Naive thymus-derived CD4-positive, alpha-beta T cell (primary cell): ENCODE results near the gene IQGAP2. TPM values are rescaled to one million over a fixed set of nuclear protein-coding genes. Genes with fewer than 3 reads are reported as not detected.
A peak's percentile ranks its signal among the peaks of the same experiment; 100 is the strongest.

Experiments used
- ATAC-seq: fragments of 150-1000 bp; cut with Tn5 transposase; 2 replicates; pipeline ENCODE4 v1.10.0; 2021; ENCODE audit warnings: mild to moderate bottlenecking, moderate library complexity
- CTCF ChIA-PET: fragments of 350-600 bp; sonication (Branson Sonifier 250); formaldehyde crosslinking; loops from one replicate; lab custom pipeline; 2021; ENCODE audit warnings: antibody characterized with exemption; lab: Charles Lee
- POLR2A ChIA-PET: fragments of 350-600 bp; sonication (Branson Sonifier 250); formaldehyde crosslinking; loops from one replicate; lab custom pipeline; 2021; ENCODE audit warnings: antibody characterized with exemption, inconsistent platforms; lab: Charles Lee
- DNase-seq, 9 donors: peaks; one replicate each; pipeline versions ENCODE4 v3.0.0 to v3.0.0-alpha.2; 2020 to 2022; ENCODE audit warnings: mixed read lengths in 1 of 9
- H3K27ac ChIP-seq: one replicate; pipeline ENCODE4 v1.7.0; 2013; ENCODE audit warnings: mild to moderate bottlenecking, low read depth, low read length, moderate library complexity
- H3K27me3 ChIP-seq, 2 donors: one replicate each; pipeline ENCODE4 v1.7.0; 2013; ENCODE audit warnings: low read length in 2 of 2, mild to moderate bottlenecking in 2 of 2, moderate library complexity in 2 of 2; ENCODE audit not compliant: control insufficient read depth in 2 of 2, insufficient read depth in 2 of 2
- H3K36me3 ChIP-seq, 3 experiments: 1 replicate in 2 of 3; 2 replicates in 1 of 3; pipeline ENCODE4 v1.7.0; 2013; ENCODE audit warnings: low read length in 3 of 3, mild to moderate bottlenecking in 3 of 3, moderate library complexity in 1 of 3; ENCODE audit not compliant: insufficient read depth in 3 of 3, control insufficient read depth in 2 of 3
- H3K4me1 ChIP-seq, 2 donors: one replicate each; pipeline ENCODE4 v1.7.0; 2013; ENCODE audit warnings: low read length in 2 of 2, mild to moderate bottlenecking in 2 of 2, moderate library complexity in 1 of 2; ENCODE audit not compliant: control insufficient read depth in 2 of 2, insufficient read depth in 2 of 2
- H3K4me3 ChIP-seq: 2 replicates; pipeline ENCODE4 v1.7.0; 2013; ENCODE audit warnings: mild to moderate bottlenecking, low read length
- H3K9me3 ChIP-seq, 3 experiments: 1 replicate in 2 of 3; 2 replicates in 1 of 3; pipeline ENCODE4 v1.7.0; 2013; ENCODE audit warnings: low read length in 3 of 3; ENCODE audit not compliant: control insufficient read depth in 2 of 3
- H3K27ac Mint-ChIP-seq, 9 donors: one replicate each; pipeline ENCODE4 v1.8.0; 2020 to 2022; ENCODE audit warnings: mixed read lengths in 9 of 9, mild to moderate bottlenecking in 8 of 9, moderate library complexity in 5 of 9, inconsistent platforms in 2 of 9
- H3K27me3 Mint-ChIP-seq, 5 donors: one replicate each; pipeline ENCODE4 v1.8.0; 2021 to 2022; ENCODE audit warnings: mixed read lengths in 5 of 5, mild to moderate bottlenecking in 1 of 5
- H3K36me3 Mint-ChIP-seq, 5 donors: one replicate each; pipeline ENCODE4 v1.8.0; 2020 to 2022; ENCODE audit warnings: mixed read lengths in 5 of 5, mild to moderate bottlenecking in 3 of 5, inconsistent platforms in 1 of 5
- H3K4me1 Mint-ChIP-seq, 7 donors: one replicate each; pipeline ENCODE4 v1.8.0; 2020 to 2022; ENCODE audit warnings: mixed read lengths in 7 of 7, mild to moderate bottlenecking in 3 of 7, inconsistent platforms in 1 of 7
- H3K4me3 Mint-ChIP-seq, 10 donors: one replicate each; pipeline ENCODE4 v1.8.0; 2020 to 2022; ENCODE audit warnings: mild to moderate bottlenecking in 10 of 10, mixed read lengths in 10 of 10, moderate library complexity in 6 of 10, inconsistent platforms in 2 of 10
- H3K9me3 Mint-ChIP-seq, 11 donors: one replicate each; pipeline ENCODE4 v1.8.0; 2020 to 2022; ENCODE audit warnings: mixed read lengths in 11 of 11, mild to moderate bottlenecking in 4 of 11, inconsistent platforms in 1 of 11, moderate library complexity in 1 of 11
- intact Hi-C, 2 donors: fragments of 100-400 bp; cut with micrococcal nuclease; formaldehyde crosslinking; loops; one replicate each; pipeline ENCODE4 v1.15.1; 2023
- polyA plus RNA-seq, 2 donors: library from polyadenylated mRNA; unstranded; fragments of 300-500 nt; fragmentation: Illumina TruSeq; gene quantifications; one replicate each; pipeline ENCODE4 v1.2.3, GENCODE V29; 2021
- total RNA-seq, 6 experiments: library from RNA in 5 of 6; stranded (reverse) in 5 of 6; gene quantifications; 1 replicate in 5 of 6; 2 replicates in 1 of 6; pipeline ENCODE4 v1.2.3 and lab custom pipeline; 2021 to 2026

The IQGAP2 gene
- total and polyA plus RNA-seq, 7 experiments from 2014 or later = 19.0 to 114 (median 86.3) TPM

- ChIA-PET POLR2A (no interaction called here), CTCF (no interaction called here)
- Histone ChIP-seq H3K4me1 (no peaks in the 10 kb centered on the region), H3K27me3 (no peaks in the 10 kb centered on the region), H3K27ac (no peak overlapping the region), H3K9me3 (no peaks in the 10 kb centered on the region), H3K36me3 (peaks cover 5 to 19% (median 8%) of the 10 kb centered on the region in 3 experiments), H3K4me3 (no peak overlapping the region)
- DNase-seq (no peak), ATAC-seq (no peak)
- H3K9me3 Mint-ChIP-seq = no peaks in the 10 kb centered on the region
- intact Hi-C loops = no loop called here
- H3K27ac Mint-ChIP-seq = peak overlapping the region in 2 of 9 donors; percentile 0 to 45
- no peaks in the 10 kb centered on the region for H3K27me3 Mint-ChIP-seq
- H3K4me3 Mint-ChIP-seq = no peak overlapping the region
- H3K36me3 Mint-ChIP-seq = peaks cover 17 to 48% (median 39%) of the 10 kb centered on the region in 5 donors
- H3K4me1 Mint-ChIP-seq = peaks cover 7 to 24% (median 20%) of the 10 kb centered on the region in 7 donors
These were observed 158.9 kb downstream of the IQGAP2 start for GRCh38 chr5:76561959-76562358.

- Mint-ChIP-seq H3K9me3 (no peaks in the 10 kb centered on the region), H3K27ac (no peak overlapping the region), H3K4me1 (peaks cover 0 to 22% (median 20%) of the 10 kb centered on the region in 7 donors), H3K27me3 (no peaks in the 10 kb centered on the region), H3K4me3 (no peak overlapping the region), H3K36me3 (peaks cover 14 to 38% (median 32%) of the 10 kb centered on the region in 5 donors)
- H3K27me3 ChIP-seq = no peaks in the 10 kb centered on the region
- H3K4me3 ChIP-seq = no peak overlapping the region
- peak; percentile 32 for ATAC-seq
- no peaks in the 10 kb centered on the region for H3K4me1 ChIP-seq
- intact Hi-C loops = no loop called here
- H3K27ac ChIP-seq = no peak overlapping the region
- H3K9me3 ChIP-seq = no peaks in the 10 kb centered on the region
- ChIA-PET CTCF (interaction anchor here (0.6 kb wide), 1 partner anchor 35 kb away, joined by 4 read pairs; no protein-coding TSS in a partner anchor), POLR2A (no interaction called here)
- H3K36me3 ChIP-seq = peaks cover 5 to 21% (median 8%) of the 10 kb centered on the region in 3 experiments
- DNase-seq = no peak
These were observed 161.9 kb downstream of the IQGAP2 start for GRCh38 chr5:76565009-76565408.

- Mint-ChIP-seq H3K9me3 (no peaks in the 10 kb centered on the region), H3K36me3 (peaks cover 9 to 34% (median 24%) of the 10 kb centered on the region in 5 donors), H3K27me3 (no peaks in the 10 kb centered on the region), H3K27ac (no peak overlapping the region), H3K4me3 (no peak overlapping the region), H3K4me1 (peaks cover 4 to 29% (median 14%) of the 10 kb centered on the region in 7 donors)
- ATAC-seq (no peak), DNase-seq (no peak)
- POLR2A ChIA-PET = no interaction called here
- H3K36me3 ChIP-seq = peaks cover under 1 to 15% (median 5%) of the 10 kb centered on the region in 3 experiments
- H3K4me3 ChIP-seq = no peak overlapping the region
- intact Hi-C loops = no loop called here
- H3K27ac ChIP-seq = no peak overlapping the region
- H3K4me1 ChIP-seq = no peaks in the 10 kb centered on the region
- H3K9me3 ChIP-seq = no peaks in the 10 kb centered on the region
- CTCF ChIA-PET = no interaction called here
- no peaks in the 10 kb centered on the region for H3K27me3 ChIP-seq
These were observed 167.1 kb downstream of the IQGAP2 start for GRCh38 chr5:76570153-76570552.

GRCh38 chr5:76571559-76571958, 168.5 kb downstream of the IQGAP2 start:
- ATAC-seq (peak; percentile 44), DNase-seq (peak in 1 of 9 donors; percentile 4)
- Histone ChIP-seq H3K9me3 (no peaks in the 10 kb centered on the region), H3K27me3 (no peaks in the 10 kb centered on the region), H3K27ac (no peak overlapping the region), H3K36me3 (peaks cover 0 to 9% (median 3%) of the 10 kb centered on the region in 3 experiments), H3K4me1 (no peaks in the 10 kb centered on the region), H3K4me3 (no peak overlapping the region)
- Mint-ChIP-seq H3K4me3 (no peak overlapping the region), H3K4me1 (peaks cover 4 to 25% (median 8%) of the 10 kb centered on the region in 7 donors), H3K9me3 (no peaks in the 10 kb centered on the region), H3K36me3 (peaks cover 6 to 28% (median 15%) of the 10 kb centered on the region in 5 donors), H3K27me3 (no peaks in the 10 kb centered on the region), H3K27ac (peak overlapping the region in 2 of 9 donors; percentile 16 to 33)
- intact Hi-C loops = no loop called here
- POLR2A ChIA-PET = no interaction called here
- CTCF ChIA-PET = interaction anchor here (0.8 kb wide), 1 partner anchor 12 kb away, joined by 3 read pairs; no protein-coding TSS in a partner anchor

DNA sequence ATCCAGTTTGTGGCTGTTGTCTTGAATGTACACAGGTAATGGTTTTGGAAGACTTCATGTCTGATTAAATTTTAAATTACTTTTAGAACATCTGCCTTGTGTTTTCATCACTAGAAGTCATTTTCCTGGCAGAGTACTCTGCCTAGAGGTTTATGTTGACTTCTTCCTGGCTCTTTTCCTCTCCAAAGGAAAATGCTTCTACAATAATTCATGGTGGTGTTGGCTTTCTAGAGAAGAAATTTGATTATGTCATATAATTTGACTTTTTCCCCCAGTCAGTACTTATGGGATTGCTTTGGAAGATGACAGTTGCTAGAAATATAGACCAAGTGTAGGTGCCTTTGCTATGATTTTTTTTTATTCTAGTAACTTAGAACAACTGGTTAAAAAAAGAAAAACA, 173.4 kb downstream of the IQGAP2 start:
- ChIA-PET CTCF (no interaction called here), POLR2A (no interaction called here)
- Mint-ChIP-seq H3K9me3 (no peaks in the 10 kb centered on the region), H3K27ac (peak overlapping the region in 1 of 9 donors; percentile 42), H3K36me3 (peaks cover 0 to 24% (median 10%) of the 10 kb centered on the region in 5 donors), H3K27me3 (no peaks in the 10 kb centered on the region), H3K4me3 (no peak overlapping the region), H3K4me1 (peaks cover 4 to 25% (median 15%) of the 10 kb centered on the region in 7 donors)
- Histone ChIP-seq H3K27me3 (no peaks in the 10 kb centered on the region), H3K27ac (no peak overlapping the region), H3K36me3 (peaks cover 0 to 5% (median 3%) of the 10 kb centered on the region in 3 experiments), H3K4me3 (no peak overlapping the region), H3K9me3 (no peaks in the 10 kb centered on the region), H3K4me1 (no peaks in the 10 kb centered on the region)
- no peak for ATAC-seq
- no peak for DNase-seq
- intact Hi-C loops = no loop called here

DNA sequence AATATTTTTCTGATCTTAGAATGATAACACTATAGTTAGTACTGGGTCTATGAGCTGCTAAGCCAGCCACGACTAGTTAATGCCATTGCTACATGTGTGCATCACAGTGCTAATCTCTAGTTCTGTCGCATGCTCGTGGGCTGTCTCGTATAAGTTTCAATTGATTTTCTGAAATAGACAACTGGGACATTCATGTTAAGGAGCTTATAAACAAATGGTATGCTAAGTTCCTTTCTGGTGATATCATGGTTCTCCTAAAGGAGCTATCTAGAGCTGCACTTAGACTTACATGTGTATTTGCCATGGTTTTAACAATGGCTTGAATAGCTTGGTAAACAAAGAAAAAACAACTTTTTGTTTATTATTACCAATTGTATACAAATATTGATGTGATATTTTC, 173.9 kb downstream of the IQGAP2 start:
- peaks cover 0 to 25% (median 13%) of the 10 kb centered on the region in 7 donors for H3K4me1 Mint-ChIP-seq
- POLR2A ChIA-PET = no interaction called here

More for the DNA sequence above, 173.9 kb downstream of the IQGAP2 start:
- no peaks in the 10 kb centered on the region for H3K27me3 ChIP-seq
- H3K4me3 ChIP-seq = no peak overlapping the region
- CTCF ChIA-PET = no interaction called here
- intact Hi-C loops = no loop called here
- ATAC-seq (no peak), DNase-seq (no peak)
- H3K36me3 ChIP-seq = peaks cover 0 to 5% (median 3%) of the 10 kb centered on the region in 3 experiments
- H3K27ac ChIP-seq = no peak overlapping the region
- no peak overlapping the region for H3K4me3 Mint-ChIP-seq
- no peaks in the 10 kb centered on the region for H3K9me3 ChIP-seq
- no peak overlapping the region for H3K27ac Mint-ChIP-seq
- H3K36me3 Mint-ChIP-seq = peaks cover 0 to 21% (median 6%) of the 10 kb centered on the region in 5 donors
- H3K27me3 Mint-ChIP-seq = no peaks in the 10 kb centered on the region
- H3K9me3 Mint-ChIP-seq = no peaks in the 10 kb centered on the region
- no peaks in the 10 kb centered on the region for H3K4me1 ChIP-seq
